ENCODE results near the gene ROR2. TPM values are rescaled to one million over a fixed set of nuclear protein-coding genes. Genes with fewer than 3 reads are reported as not detected.

ROR2 gene
- total and polyA plus RNA-seq, 2 of the 8 experiments (the other 6 are each of a cell fraction or from before 2014, with no cell fraction given) = 2.7 to 4.3 TPM

DNA sequence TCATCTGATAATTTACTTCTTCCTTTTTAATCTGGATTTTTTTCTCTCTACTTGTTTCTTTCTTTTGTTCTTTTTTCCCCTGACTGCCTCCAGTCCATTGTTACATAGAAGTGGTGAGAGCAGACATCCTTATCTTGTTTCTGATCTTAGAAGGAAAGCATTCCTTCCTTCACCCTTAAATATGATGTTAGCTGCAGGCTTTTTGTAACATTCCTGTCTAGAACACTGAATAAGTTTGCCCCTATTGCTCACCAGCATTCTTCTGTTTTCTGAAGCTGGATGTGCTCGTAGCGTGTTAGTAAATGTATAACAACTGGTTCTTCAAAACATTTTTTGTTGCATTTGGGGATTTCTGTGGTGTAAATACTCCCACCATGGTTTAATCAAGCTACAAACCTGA is 389.7 kb downstream of the ROR2 start:
- WGBS, 2 experiments (ENCODE audit: extremely low coverage in 1 of 2, insufficient coverage in 1 of 2, insufficient read length in 1 of 2, insufficient replicate concordance in 2 of 2, low coverage in 1 of 2, low lambda C conversion rate in 2 of 2, missing lambda C conversion rate in 1 of 2) = 95% methylated on average over 2 of the region's 2 CpGs; no CpG with 5 or more reads in 1 of the 2 experiments
- POLR2A ChIA-PET (ENCODE audit: partially characterized antibody) = no interaction called here
- CTCF ChIA-PET (ENCODE audit: partially characterized antibody) = interaction anchor here (0.5 kb wide), 1 partner anchor 37 kb away, joined by 3 read pairs; no protein-coding TSS in a partner anchor

More for the DNA sequence above, 389.7 kb downstream of the ROR2 start:
- peaks cover 0 to 4% (median 2%) of the 10 kb centered on the region in 4 experiments; a peak in 4 of 7 replicates for H3K4me1 ChIP-seq (replicated peaks in 1 of 4; ENCODE audit: control insufficient read depth in 3 of 4, insufficient read depth in 4 of 4, low read length in 3 of 4)
- no peak overlapping the region for H3K4me2 ChIP-seq (ENCODE audit: insufficient read depth in 1 of 2, low read depth in 2 of 2, low read length in 2 of 2)
- no peak overlapping the region for H3K23ac ChIP-seq (ENCODE audit: insufficient read length)
- no peak overlapping the region for H2AFZ ChIP-seq (ENCODE audit: low read length)
- no peak overlapping the region for H3K4ac ChIP-seq (replicated peaks; ENCODE audit: insufficient read length, low read depth, low read length)
- H4K5ac ChIP-seq (ENCODE audit: insufficient read length, low read depth, low read length) = no peak overlapping the region
- FAIRE-seq = no peak
- H2AK5ac ChIP-seq (ENCODE audit: low read depth, low read length) = no peak overlapping the region
- no peak overlapping the region for H2BK5ac ChIP-seq (ENCODE audit: low read depth, low read length)
- H3K4me3 ChIP-seq (ENCODE audit: extremely low read depth in 1 of 4, insufficient read depth in 2 of 4, low read depth in 3 of 4, low read length in 4 of 4) = no peak overlapping the region
- TF ChIP-seq TAF1 (IDR thresholded peaks at IDR 0.05; ENCODE audit: low read depth, low read length) = no peak
- no peak for DNase-seq (ENCODE audit: low read depth in 1 of 2, low spot score in 2 of 2)
- H2BK20ac ChIP-seq (ENCODE audit: low read length) = no peak overlapping the region
- no peak overlapping the region for H2BK120ac ChIP-seq (replicated peaks; ENCODE audit: low read depth, low read length)
- H4K20me1 ChIP-seq (replicated peaks in 1 of 2; ENCODE audit: control insufficient read depth in 1 of 2, insufficient read depth in 2 of 2, low read length in 2 of 2) = no peaks in the 10 kb centered on the region
- no peak overlapping the region for H4K91ac ChIP-seq (replicated peaks; ENCODE audit: insufficient read length, low read length)
- no peak overlapping the region for H2BK15ac ChIP-seq (ENCODE audit: low read length)
- H4K8ac ChIP-seq (ENCODE audit: extremely low read depth, insufficient read depth, low read length) = no peak overlapping the region
- no peak overlapping the region for H3K18ac ChIP-seq (ENCODE audit: extremely low read depth, low read length)
- H3K36me3 ChIP-seq (ENCODE audit: control insufficient read depth in 2 of 4, insufficient read depth in 4 of 4, low read length in 3 of 4) = no peaks in the 10 kb centered on the region
- H3K23me2 ChIP-seq (ENCODE audit: low read depth, low read length) = no peaks in the 10 kb centered on the region; the same call in 1 of the 2 replicates
- H3K56ac ChIP-seq (replicated peaks; ENCODE audit: insufficient read length, low read depth, low read length) = no peak overlapping the region
- no peak overlapping the region for H2BK12ac ChIP-seq (ENCODE audit: low read depth, low read length)
- no peak overlapping the region for H3K27ac ChIP-seq (ENCODE audit: low read depth, low read length)
- H3K79me1 ChIP-seq (ENCODE audit: low read depth, low read length) = no peaks in the 10 kb centered on the region
- H3K79me2 ChIP-seq (ENCODE audit: control insufficient read depth in 1 of 2, insufficient read depth in 2 of 2, low read length in 2 of 2) = no peaks in the 10 kb centered on the region
- H3K9ac ChIP-seq (replicated peaks in 1 of 4; ENCODE audit: extremely low read depth in 1 of 4, low read depth in 3 of 4, low read length in 3 of 4) = no peak overlapping the region
- H3K27me3 ChIP-seq (replicated peaks in 1 of 4; ENCODE audit: control insufficient read depth in 3 of 4, extremely low read depth in 1 of 4, insufficient read depth in 3 of 4, low read length in 3 of 4) = no peaks in the 10 kb centered on the region
- H3K9me3 ChIP-seq (ENCODE audit: insufficient read depth in 2 of 2, low read depth in 1 of 2, low read length in 1 of 2) = no peaks in the 10 kb centered on the region
- no peak overlapping the region for H3K14ac ChIP-seq (ENCODE audit: insufficient read length)

All from H1 (cell line).